Placental pericyte (primary cell): ENCODE results near the gene FAR2. TPM values are rescaled to one million over a fixed set of nuclear protein-coding genes. Genes with fewer than 3 reads are reported as not detected.

Experiments used
- total RNA-seq: library from RNA; depleted of rRNA; stranded (reverse); fragments of >200 nt; gene quantifications from 2 replicates; pipeline ENCODE4 v1.2.3, GENCODE V29; 2012

Gene FAR2
- total RNA-seq: 0.22 and 3.7 TPM in 2 replicates

GRCh38 chr12:29148911-29149690 lies at the start of gene FAR2:
Gene FAR2 (plus strand): TSS chr12:29149278. CDS start chr12:29270450, 121,172 bp downstream.

GRCh38 chr12:29380536-29381523 lies 231.8 kb downstream of the FAR2 start, which contains the start of gene ERGIC2:
Gene ERGIC2 (minus strand): TSS chr12:29381172. CDS start chr12:29371633, 9,539 bp downstream.

Other genes with a start within 250 kb of the FAR2 start
- gene ERGIC2, start 231.9 kb downstream of the FAR2 start, total RNA-seq: 33.5 and 101 TPM in 2 replicates